ENCODE data around the gene SCYGR7. TPM values are rescaled to one million over a fixed set of nuclear protein-coding genes. Genes with fewer than 3 reads are reported as not detected.
"Not testable (repeated sequence)": the region's sequence is repeated elsewhere in the genome, so short reads cannot be mapped to it uniquely, and the experiment has no call there.

The SCYGR7 gene
- total RNA-seq, 1 donor from 2014 or later: not detected

- H3K27ac Mint-ChIP-seq: no peak within 1 kb of the TSS
- peak; percentile 94 for DNase-seq (ENCODE audit: low spot score)
- H3K27me3 Mint-ChIP-seq (ENCODE audit: insufficient read depth, low read depth): peaks cover 16% of the 10 kb centered on the region
Measured at GRCh38 chr2:227717687-227718567, 10.2 kb upstream of the SCYGR7 start, which contains the start of gene SLC19A3. SLC19A3 (minus strand) TSS chr2:227718028; CDS start chr2:227702318, 15,710 bp downstream.

GRCh38 chr2:227719641-227720040 lies 8.5 kb upstream of the SCYGR7 start:
- Histone ChIP-seq H3K9me3 (ENCODE audit: low read depth) (no peaks in the 10 kb centered on the region), H3K79me2 (ENCODE audit: low read depth) (no peaks in the 10 kb centered on the region), H3K36me3 (no peaks in the 10 kb centered on the region), H3K27ac (no peak overlapping the region), H3F3A (ENCODE audit: low read depth) (peaks cover 10% of the 10 kb centered on the region), H3K9ac (no peak overlapping the region), H3K4me2 (no peak overlapping the region), H2AFZ (replicated peaks) (no peak overlapping the region), H3K4me1 (no peaks in the 10 kb centered on the region), H3K4me3 (no peak overlapping the region), H3K27me3 (peaks cover 19% of the 10 kb centered on the region), H4K20me1 (ENCODE audit: low read depth) (no peaks in the 10 kb centered on the region)
- H3K4me1 Mint-ChIP-seq: peaks cover 3% of the 10 kb centered on the region
- H3K9me3 Mint-ChIP-seq: no peaks in the 10 kb centered on the region
- TF ChIP-seq EZH2phosphoT487 (IDR thresholded peaks at IDR 0.05): no peak
- TF ChIP-seq CTCF (IDR thresholded peaks at IDR 0.05): no peak
- no peak for TF ChIP-seq EZH2 (IDR thresholded peaks at IDR 0.05)
- no peak for DNase-seq (ENCODE audit: low spot score)
- peaks cover 16% of the 10 kb centered on the region for H3K27me3 Mint-ChIP-seq (ENCODE audit: insufficient read depth, low read depth)
- H3K27ac Mint-ChIP-seq: no peak overlapping the region
- H3K36me3 Mint-ChIP-seq: no peaks in the 10 kb centered on the region
- no peak overlapping the region for H3K4me3 Mint-ChIP-seq

More at GRCh38 chr2:227717687-227718567, 10.2 kb upstream of the SCYGR7 start, which contains the start of gene SLC19A3:
- TF ChIP-seq EZH2phosphoT487 (IDR thresholded peaks at IDR 0.05): no peak
- TF ChIP-seq CTCF (IDR thresholded peaks at IDR 0.05): no peak
- peak; percentile 37 for TF ChIP-seq EZH2 (IDR thresholded peaks at IDR 0.05)
- H3F3A ChIP-seq (ENCODE audit: low read depth): peaks cover 10% of the 10 kb centered on the region
- no peaks in the 10 kb centered on the region for H3K9me3 Mint-ChIP-seq
- H3K9ac ChIP-seq: no peak within 1 kb of the TSS
- no peaks in the 10 kb centered on the region for H3K36me3 Mint-ChIP-seq
- no peaks in the 10 kb centered on the region for H3K9me3 ChIP-seq (ENCODE audit: low read depth)
- peak within 1 kb of the TSS; percentile 50 for H3K4me3 ChIP-seq
- H3K4me3 Mint-ChIP-seq: peak within 1 kb of the TSS; percentile 80
- peaks cover 19% of the 10 kb centered on the region for H3K27me3 ChIP-seq
- no peaks in the 10 kb centered on the region for H3K36me3 ChIP-seq
- H2AFZ ChIP-seq (replicated peaks): peak within 1 kb of the TSS; percentile 64
- H4K20me1 ChIP-seq (ENCODE audit: low read depth): no peaks in the 10 kb centered on the region
- peak within 1 kb of the TSS; percentile 77 for H3K4me2 ChIP-seq
- H3K4me1 Mint-ChIP-seq: peaks cover 3% of the 10 kb centered on the region
- no peaks in the 10 kb centered on the region for H3K4me1 ChIP-seq
- no peak within 1 kb of the TSS for H3K27ac ChIP-seq
- H3K79me2 ChIP-seq (ENCODE audit: low read depth): no peaks in the 10 kb centered on the region

GRCh38 chr2:227720680-227721079 lies 7.5 kb upstream of the SCYGR7 start:
- Mint-ChIP-seq H3K9me3 (no peaks in the 10 kb centered on the region), H3K4me3 (no peak overlapping the region), H3K27me3 (ENCODE audit: insufficient read depth, low read depth) (peaks cover 15% of the 10 kb centered on the region), H3K27ac (no peak overlapping the region), H3K4me1 (peaks cover 3% of the 10 kb centered on the region), H3K36me3 (no peaks in the 10 kb centered on the region)
- Histone ChIP-seq H3K4me3 (no peak overlapping the region), H3F3A (ENCODE audit: low read depth) (peaks cover 10% of the 10 kb centered on the region), H3K4me2 (no peak overlapping the region), H3K79me2 (ENCODE audit: low read depth) (no peaks in the 10 kb centered on the region), H3K4me1 (no peaks in the 10 kb centered on the region), H4K20me1 (ENCODE audit: low read depth) (no peaks in the 10 kb centered on the region), H3K36me3 (no peaks in the 10 kb centered on the region), H3K27me3 (peaks cover 19% of the 10 kb centered on the region), H3K9ac (no peak overlapping the region), H3K9me3 (ENCODE audit: low read depth) (no peaks in the 10 kb centered on the region), H3K27ac (no peak overlapping the region), H2AFZ (replicated peaks) (no peak overlapping the region)
- DNase-seq (ENCODE audit: low spot score): no peak
- no peak for TF ChIP-seq EZH2phosphoT487 (IDR thresholded peaks at IDR 0.05)
- TF ChIP-seq EZH2 (IDR thresholded peaks at IDR 0.05): no peak

GRCh38 chr2:227722821-227723220 lies 5.3 kb upstream of the SCYGR7 start:
- not testable (repeated sequence) for DNase-seq (ENCODE audit: low spot score); H3K79me2 ChIP-seq (ENCODE audit: low read depth); H3K9me3 ChIP-seq (ENCODE audit: low read depth); H4K20me1 ChIP-seq (ENCODE audit: low read depth); H3K27me3 Mint-ChIP-seq (ENCODE audit: insufficient read depth, low read depth); H3K9ac ChIP-seq; H3K36me3 ChIP-seq; H3K9me3 Mint-ChIP-seq; H3K4me2 ChIP-seq; H3K27ac Mint-ChIP-seq; H3K4me1 ChIP-seq; H2AFZ ChIP-seq (replicated peaks); H3K4me3 Mint-ChIP-seq; H3K4me3 ChIP-seq; H3K27ac ChIP-seq; H3K36me3 Mint-ChIP-seq; H3K4me1 Mint-ChIP-seq; H3F3A ChIP-seq (ENCODE audit: low read depth); H3K27me3 ChIP-seq
